Left lobe of liver (tissue), 2 donors: Measurements from ENCODE around the gene RNF217. TPM values are rescaled to one million over a fixed set of nuclear protein-coding genes. Genes with fewer than 3 reads are reported as not detected.
"Not testable (repeated sequence)": the region's sequence is repeated elsewhere in the genome, so short reads cannot be mapped to it uniquely, and the experiment has no call there.

Experiments used
- ATAC-seq: fragments of 200-7000 bp; cut with Tn5 transposase; one replicate; pipeline ENCODE4 v1.9.1; 2020; ENCODE audit warnings: mild to moderate bottlenecking, moderate library complexity
- DNase-seq: peaks from one replicate; pipeline ENCODE4 v3.0.0-alpha.2; 2020; ENCODE audit warnings: low spot score
- total RNA-seq: library from RNA; stranded (reverse); gene quantifications from one replicate; pipeline ENCODE4 v1.2.1, GENCODE V29; 2021
- donor health status: DM: no; HTN: no; CAD: no; lungs with moderate emphysema.
- donor health status: DM: no; HTN: yes; CAD: no.

Gene RNF217
- total RNA-seq, 1 donor from 2014 or later: 25.0 TPM

GRCh38 chr6:124962639-124963415 is 590 bp downstream of the RNF217 start:
- DNase-seq (peak; percentile 69), ATAC-seq (peak; percentile 54)

GRCh38 chr6:124963416-124963785 is 1.2 kb downstream of the RNF217 start:
- ATAC-seq (peak; percentile 2), DNase-seq (no peak)

GRCh38 chr6:124963831-124964763 is 1.9 kb downstream of the RNF217 start:
- ATAC-seq: peak; percentile 42
- peak; percentile 88 for DNase-seq

- ATAC-seq: no peak
These were observed 2.5 kb downstream of the RNF217 start for GRCh38 chr6:124964764-124965105.

GRCh38 chr6:124965424-124965850 is 3.2 kb downstream of the RNF217 start:
- ATAC-seq, DNase-seq: not testable (repeated sequence)

More at GRCh38 chr6:124964764-124965105, 2.5 kb downstream of the RNF217 start:
- DNase-seq: no peak

- DNase-seq (no peak), ATAC-seq (no peak)
These were observed 5.2 kb downstream of the RNF217 start for GRCh38 chr6:124967444-124967843.

GRCh38 chr6:124968401-124968800 is 6.2 kb downstream of the RNF217 start:
- DNase-seq (no peak), ATAC-seq (no peak)

- ATAC-seq: peak; percentile 25
- DNase-seq: no peak
These were observed 8.0 kb downstream of the RNF217 start for GRCh38 chr6:124970243-124970642.

GRCh38 chr6:124970763-124971162 is 8.5 kb downstream of the RNF217 start:
- ATAC-seq (peak; percentile 73), DNase-seq (no peak)

GRCh38 chr6:124973780-124974179 is 11.5 kb downstream of the RNF217 start:
- ATAC-seq (no peak), DNase-seq (no peak)

- peak; percentile 55 for DNase-seq
- peak; percentile 88 for ATAC-seq
These were observed 12.6 kb downstream of the RNF217 start for GRCh38 chr6:124974771-124975377.

- DNase-seq (no peak), ATAC-seq (no peak)
These were observed 15.1 kb downstream of the RNF217 start for GRCh38 chr6:124977067-124977908.

- DNase-seq (no peak), ATAC-seq (no peak)
These were observed 16.4 kb downstream of the RNF217 start for GRCh38 chr6:124978451-124979293.

- ATAC-seq: no peak
These were observed 17.0 kb downstream of the RNF217 start for GRCh38 chr6:124979294-124979678.

GRCh38 chr6:124982669-124983068 is 20.4 kb downstream of the RNF217 start:
- DNase-seq: no peak
- no peak for ATAC-seq

More at GRCh38 chr6:124979294-124979678, 17.0 kb downstream of the RNF217 start:
- no peak for DNase-seq

GRCh38 chr6:124983383-124984083 is 21.3 kb downstream of the RNF217 start:
- ATAC-seq: no peak
- no peak for DNase-seq

GRCh38 chr6:124984668-124985338 is 22.6 kb downstream of the RNF217 start:
- ATAC-seq: no peak

GRCh38 chr6:124986164-124986563 is 23.9 kb downstream of the RNF217 start:
- ATAC-seq: no peak
- no peak for DNase-seq

More at GRCh38 chr6:124984668-124985338, 22.6 kb downstream of the RNF217 start:
- no peak for DNase-seq
